ENCODE data around the gene CFD.
"Not testable (repeated sequence)": the region's sequence is repeated elsewhere in the genome, so short reads cannot be mapped to it uniquely, and the experiment has no call there.

CFD gene

GRCh38 chr19:873561-874041, 14.1 kb downstream of the CFD start:
- WGBS (ENCODE audit: insufficient coverage) = 99% methylated on average over 18 of the region's 22 CpGs
- Histone ChIP-seq H3K9me3 (ENCODE audit: control extremely low read depth in 1 of 5, control insufficient read depth in 4 of 5, insufficient read depth in 2 of 5, low read depth in 1 of 5, low read length in 4 of 5) (no peaks in the 10 kb centered on the region), H3K4me3 (ENCODE audit: control insufficient read depth in 1 of 7, extremely low read depth in 1 of 7, insufficient read depth in 4 of 7, low read depth in 2 of 7, low read length in 6 of 7) (no peak overlapping the region), H3K36me3 (ENCODE audit: control insufficient read depth in 4 of 4, insufficient read depth in 4 of 4, low read length in 3 of 4) (peaks cover 0 to 64% (median 43%) of the 10 kb centered on the region in 4 experiments), H3K4me1 (ENCODE audit: control extremely low read depth in 1 of 4, control insufficient read depth in 4 of 4, insufficient read depth in 4 of 4, low read length in 3 of 4) (peaks cover 0 to 12% (median 4%) of the 10 kb centered on the region in 4 experiments), H3K27me3 (replicated peaks in 2 of 5; ENCODE audit: control insufficient read depth in 4 of 5, insufficient read depth in 5 of 5, low read length in 4 of 5) (no peaks in the 10 kb centered on the region), H3K27ac (ENCODE audit: insufficient read depth in 1 of 2, low read depth in 1 of 2, low read length in 2 of 2, poor library complexity in 1 of 2, severe bottlenecking in 2 of 2) (no peak overlapping the region)
- POLR2A ChIA-PET = no interaction called here
- CTCF ChIA-PET = no interaction called here
- no peak for DNase-seq

- POLR2A ChIA-PET = no interaction called here
- Histone ChIP-seq H3K4me3 (ENCODE audit: control insufficient read depth in 1 of 7, extremely low read depth in 1 of 7, insufficient read depth in 4 of 7, low read depth in 2 of 7, low read length in 6 of 7) (no peak overlapping the region), H3K4me1 (ENCODE audit: control extremely low read depth in 1 of 4, control insufficient read depth in 4 of 4, insufficient read depth in 4 of 4, low read length in 3 of 4) (peaks cover 0 to 12% (median 4%) of the 10 kb centered on the region in 4 experiments), H3K36me3 (ENCODE audit: control insufficient read depth in 4 of 4, insufficient read depth in 4 of 4, low read length in 3 of 4) (peaks cover 0 to 60% (median 37%) of the 10 kb centered on the region in 4 experiments), H3K9me3 (ENCODE audit: control extremely low read depth in 1 of 5, control insufficient read depth in 4 of 5, insufficient read depth in 2 of 5, low read depth in 1 of 5, low read length in 4 of 5) (no peaks in the 10 kb centered on the region), H3K27me3 (replicated peaks in 2 of 5; ENCODE audit: control insufficient read depth in 4 of 5, insufficient read depth in 5 of 5, low read length in 4 of 5) (no peaks in the 10 kb centered on the region), H3K27ac (ENCODE audit: insufficient read depth in 1 of 2, low read depth in 1 of 2, low read length in 2 of 2, poor library complexity in 1 of 2, severe bottlenecking in 2 of 2) (no peak overlapping the region)
- DNase-seq = no peak
- WGBS (ENCODE audit: insufficient coverage) = 98% methylated on average over 25 of the region's 28 CpGs
- CTCF ChIA-PET = interaction anchor here (1.0 to 1.2 kb wide), 3 partner anchors 12 to 30 kb away, joined by 3 to 5 read pairs (median 4); partner anchors contain the start of genes MED16 and RNU6-9
These were observed 15.9 kb downstream of the CFD start for GRCh38 chr19:875265-875879.

GRCh38 chr19:876089-876488, 16.6 kb downstream of the CFD start:
- ChIA-PET POLR2A (no interaction called here), CTCF (interaction anchor here (1.2 kb wide), 1 partner anchor 17 kb away, joined by 5 read pairs; the partner anchor contains the start of genes MED16 and RNU6-9)
- H3K4me1 ChIP-seq (ENCODE audit: control extremely low read depth in 1 of 4, control insufficient read depth in 4 of 4, insufficient read depth in 4 of 4, low read length in 3 of 4) = peaks cover 0 to 12% (median 4%) of the 10 kb centered on the region in 4 experiments
- no peaks in the 10 kb centered on the region for H3K9me3 ChIP-seq (ENCODE audit: control extremely low read depth in 1 of 5, control insufficient read depth in 4 of 5, insufficient read depth in 2 of 5, low read depth in 1 of 5, low read length in 4 of 5)
- H3K4me3 ChIP-seq (ENCODE audit: control insufficient read depth in 1 of 7, extremely low read depth in 1 of 7, insufficient read depth in 4 of 7, low read depth in 2 of 7, low read length in 6 of 7) = no peak overlapping the region
- H3K27ac ChIP-seq (ENCODE audit: insufficient read depth in 1 of 2, low read depth in 1 of 2, low read length in 2 of 2, poor library complexity in 1 of 2, severe bottlenecking in 2 of 2) = no peak overlapping the region
- DNase-seq = no peak
- no peaks in the 10 kb centered on the region for H3K27me3 ChIP-seq (replicated peaks in 2 of 5; ENCODE audit: control insufficient read depth in 4 of 5, insufficient read depth in 5 of 5, low read length in 4 of 5)
- peaks cover 0 to 56% (median 38%) of the 10 kb centered on the region in 4 experiments for H3K36me3 ChIP-seq (ENCODE audit: control insufficient read depth in 4 of 4, insufficient read depth in 4 of 4, low read length in 3 of 4)
- 93% methylated on average over 15 of the region's 18 CpGs for WGBS (ENCODE audit: insufficient coverage)

GRCh38 chr19:876780-877314, 17.4 kb downstream of the CFD start:
- POLR2A ChIA-PET = no interaction called here
- H3K4me3 ChIP-seq (ENCODE audit: control insufficient read depth in 1 of 7, extremely low read depth in 1 of 7, insufficient read depth in 4 of 7, low read depth in 2 of 7, low read length in 6 of 7) = no peak overlapping the region
- CTCF ChIA-PET = no interaction called here

GRCh38 chr19:877992-878660, 18.7 kb downstream of the CFD start:
- DNase-seq; H3K27me3 ChIP-seq (replicated peaks in 2 of 5; ENCODE audit: control insufficient read depth in 4 of 5, insufficient read depth in 5 of 5, low read length in 4 of 5); H3K4me1 ChIP-seq (ENCODE audit: control extremely low read depth in 1 of 4, control insufficient read depth in 4 of 4, insufficient read depth in 4 of 4, low read length in 3 of 4); POLR2A ChIA-PET; H3K4me3 ChIP-seq (ENCODE audit: control insufficient read depth in 1 of 7, extremely low read depth in 1 of 7, insufficient read depth in 4 of 7, low read depth in 2 of 7, low read length in 6 of 7); H3K27ac ChIP-seq (ENCODE audit: insufficient read depth in 1 of 2, low read depth in 1 of 2, low read length in 2 of 2, poor library complexity in 1 of 2, severe bottlenecking in 2 of 2); H3K9me3 ChIP-seq (ENCODE audit: control extremely low read depth in 1 of 5, control insufficient read depth in 4 of 5, insufficient read depth in 2 of 5, low read depth in 1 of 5, low read length in 4 of 5): not testable (repeated sequence)
- peaks cover 7 to 72% (median 48%) of the 10 kb centered on the region in 4 experiments for H3K36me3 ChIP-seq (ENCODE audit: control insufficient read depth in 4 of 4, insufficient read depth in 4 of 4, low read length in 3 of 4)
- CTCF ChIA-PET = interaction anchor here (1.2 kb wide), 1 partner anchor 42 kb away, joined by 3 read pairs; no protein-coding TSS in a partner anchor
- WGBS (ENCODE audit: insufficient coverage) = 99% methylated on average over 10 of the region's 23 CpGs

More at GRCh38 chr19:876780-877314, 17.4 kb downstream of the CFD start:
- Histone ChIP-seq H3K4me1 (ENCODE audit: control extremely low read depth in 1 of 4, control insufficient read depth in 4 of 4, insufficient read depth in 4 of 4, low read length in 3 of 4) (peaks cover 0 to 11% (median 3%) of the 10 kb centered on the region in 4 experiments), H3K27ac (ENCODE audit: insufficient read depth in 1 of 2, low read depth in 1 of 2, low read length in 2 of 2, poor library complexity in 1 of 2, severe bottlenecking in 2 of 2) (no peak overlapping the region), H3K9me3 (ENCODE audit: control extremely low read depth in 1 of 5, control insufficient read depth in 4 of 5, insufficient read depth in 2 of 5, low read depth in 1 of 5, low read length in 4 of 5) (no peaks in the 10 kb centered on the region), H3K36me3 (ENCODE audit: control insufficient read depth in 4 of 4, insufficient read depth in 4 of 4, low read length in 3 of 4) (peaks cover 0 to 59% (median 41%) of the 10 kb centered on the region in 4 experiments), H3K27me3 (replicated peaks in 2 of 5; ENCODE audit: control insufficient read depth in 4 of 5, insufficient read depth in 5 of 5, low read length in 4 of 5) (no peaks in the 10 kb centered on the region)
- WGBS (ENCODE audit: insufficient coverage) = 93% methylated on average over 24 of the region's 29 CpGs
- no peak for DNase-seq

- H3K4me1 ChIP-seq (ENCODE audit: control extremely low read depth in 1 of 4, control insufficient read depth in 4 of 4, insufficient read depth in 4 of 4, low read length in 3 of 4); DNase-seq; H3K4me3 ChIP-seq (ENCODE audit: control insufficient read depth in 1 of 7, extremely low read depth in 1 of 7, insufficient read depth in 4 of 7, low read depth in 2 of 7, low read length in 6 of 7); H3K9me3 ChIP-seq (ENCODE audit: control extremely low read depth in 1 of 5, control insufficient read depth in 4 of 5, insufficient read depth in 2 of 5, low read depth in 1 of 5, low read length in 4 of 5); H3K27ac ChIP-seq (ENCODE audit: insufficient read depth in 1 of 2, low read depth in 1 of 2, low read length in 2 of 2, poor library complexity in 1 of 2, severe bottlenecking in 2 of 2); H3K27me3 ChIP-seq (replicated peaks in 2 of 5; ENCODE audit: control insufficient read depth in 4 of 5, insufficient read depth in 5 of 5, low read length in 4 of 5): not testable (repeated sequence)
- peaks cover 7 to 74% (median 47%) of the 10 kb centered on the region in 4 experiments for H3K36me3 ChIP-seq (ENCODE audit: control insufficient read depth in 4 of 4, insufficient read depth in 4 of 4, low read length in 3 of 4)
- POLR2A ChIA-PET = interaction anchor here (0.6 to 0.7 kb wide), 2 partner anchors 14 to 97 kb away, joined by 4 to 7 read pairs; partner anchors contain the start of genes MED16 and RNU6-9
- CTCF ChIA-PET = interaction anchor here (0.8 to 1.2 kb wide), 3 partner anchors 15 to 41 kb away, joined by 3 read pairs; no protein-coding TSS in a partner anchor
- 97% methylated on average over 14 of the region's 24 CpGs for whole genome bisulfite sequencing (ENCODE audit: insufficient coverage)
These were observed 19.5 kb downstream of the CFD start for GRCh38 chr19:878751-879561.

Measured in common myeloid progenitor, CD34-positive (primary cell).